GM18870 (cell line): ENCODE data around the gene TBC1D1.
A peak's percentile ranks its signal among the peaks of the same experiment; 100 is the strongest.

Source experiments
- ATAC-seq: cut with Tn5 transposase; IDR thresholded peaks from one replicate; pipeline ENCODE4 v1.9.1; 2021; ENCODE audit warnings: moderate library complexity; ENCODE audit not compliant: unreplicated experiment

TBC1D1 gene

GRCh38 chr4:38095691-38096090 lies 204.8 kb downstream of the TBC1D1 start:
- ATAC-seq = no peak

GRCh38 chr4:38097818-38098217 lies 206.9 kb downstream of the TBC1D1 start:
- no peak for ATAC-seq

GRCh38 chr4:38099020-38099600 lies 208.2 kb downstream of the TBC1D1 start:
- ATAC-seq = no peak

- ATAC-seq = no peak
Measured at GRCh38 chr4:38099908-38100407, 209.1 kb downstream of the TBC1D1 start.

GRCh38 chr4:38100474-38101255 lies 209.8 kb downstream of the TBC1D1 start:
- ATAC-seq = no peak

GRCh38 chr4:38101563-38101962 lies 210.7 kb downstream of the TBC1D1 start:
- no peak for ATAC-seq

- ATAC-seq = no peak
Measured at GRCh38 chr4:38102957-38103588, 212.2 kb downstream of the TBC1D1 start.

GRCh38 chr4:38105475-38106220 lies 214.8 kb downstream of the TBC1D1 start:
- peak; percentile 93 for ATAC-seq

- no peak for ATAC-seq
Measured at GRCh38 chr4:38106311-38106710, 215.4 kb downstream of the TBC1D1 start.

GRCh38 chr4:38106886-38107514 lies 216.1 kb downstream of the TBC1D1 start:
- ATAC-seq = no peak

- no peak for ATAC-seq
Measured at GRCh38 chr4:38107818-38108217, 216.9 kb downstream of the TBC1D1 start.

GRCh38 chr4:38109370-38109769 lies 218.5 kb downstream of the TBC1D1 start:
- no peak for ATAC-seq

- ATAC-seq = no peak
Measured at GRCh38 chr4:38109896-38110295, 219.0 kb downstream of the TBC1D1 start.

- no peak for ATAC-seq
Measured at GRCh38 chr4:38111024-38111423, 220.1 kb downstream of the TBC1D1 start.

GRCh38 chr4:38111717-38112116 lies 220.8 kb downstream of the TBC1D1 start:
- no peak for ATAC-seq

GRCh38 chr4:38113132-38113531 lies 222.2 kb downstream of the TBC1D1 start:
- no peak for ATAC-seq

GRCh38 chr4:38113551-38113950 lies 222.7 kb downstream of the TBC1D1 start:
- no peak for ATAC-seq

- no peak for ATAC-seq
Measured at GRCh38 chr4:38114386-38115150, 223.7 kb downstream of the TBC1D1 start.

- no peak for ATAC-seq
Measured at GRCh38 chr4:38115601-38116000, 224.7 kb downstream of the TBC1D1 start.

GRCh38 chr4:38117591-38117990 lies 226.7 kb downstream of the TBC1D1 start:
- no peak for ATAC-seq
